Stimulated activated CD4-positive, alpha-beta T cell treated with anti-CD3 and anti-CD28 coated beads, TNF-alpha, amount 100 ng/mL, for 48 hours (primary cell): ENCODE measurements around the gene THSD4.

ENCODE experiments used
- DNase-seq, 3 donors: peaks; one replicate each; pipeline ENCODE4 v3.0.0-alpha.2; 2020; ENCODE audit warnings: low read depth in 3 of 3

The THSD4 gene

DNA sequence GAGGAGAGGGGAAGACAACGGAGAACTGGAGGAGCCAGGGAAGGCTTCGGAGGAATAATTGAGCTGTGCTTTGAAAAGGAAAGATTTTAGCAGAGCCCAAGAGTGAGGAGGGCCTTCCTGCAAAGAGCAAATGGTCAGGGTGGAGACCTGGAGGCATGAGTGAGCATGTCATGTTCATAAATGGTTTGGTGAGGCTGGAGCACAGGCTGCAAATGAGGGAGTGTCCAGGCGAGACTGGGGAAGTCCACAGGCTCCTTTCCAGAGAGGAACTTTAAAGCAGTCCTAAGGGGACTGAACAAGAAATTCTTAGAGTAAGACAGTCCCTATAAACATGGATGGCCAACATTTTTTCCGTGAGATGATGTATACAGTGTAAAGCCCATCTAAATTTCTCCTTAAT is 108.8 kb downstream of the THSD4 start:
- no peak for DNase-seq

DNA sequence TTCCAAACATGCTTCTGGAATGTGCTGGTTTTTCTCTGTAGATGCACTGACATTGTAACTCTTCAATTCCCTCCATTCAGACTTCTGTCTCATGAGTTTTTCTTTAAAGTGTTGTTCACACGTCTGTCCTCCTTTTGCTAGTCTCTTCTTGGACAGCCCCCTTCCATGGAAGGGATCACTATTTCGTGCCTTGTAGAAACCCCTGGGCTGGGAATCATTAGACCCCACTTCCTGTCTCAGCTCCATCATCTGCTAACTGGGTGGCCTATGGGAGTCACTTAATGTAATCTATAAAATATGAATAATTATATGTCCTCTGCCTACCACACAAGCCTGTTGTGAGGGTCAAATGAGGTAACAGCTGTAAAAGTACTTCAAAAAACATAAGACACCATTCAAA is 110.6 kb downstream of the THSD4 start:
- DNase-seq = no peak

- DNase-seq = no peak
Measured at GRCh38 chr15:71226536-71227455, 111.5 kb downstream of the THSD4 start.

- DNase-seq = no peak
Measured at GRCh38 chr15:71228403-71228802, 113.1 kb downstream of the THSD4 start.

DNA sequence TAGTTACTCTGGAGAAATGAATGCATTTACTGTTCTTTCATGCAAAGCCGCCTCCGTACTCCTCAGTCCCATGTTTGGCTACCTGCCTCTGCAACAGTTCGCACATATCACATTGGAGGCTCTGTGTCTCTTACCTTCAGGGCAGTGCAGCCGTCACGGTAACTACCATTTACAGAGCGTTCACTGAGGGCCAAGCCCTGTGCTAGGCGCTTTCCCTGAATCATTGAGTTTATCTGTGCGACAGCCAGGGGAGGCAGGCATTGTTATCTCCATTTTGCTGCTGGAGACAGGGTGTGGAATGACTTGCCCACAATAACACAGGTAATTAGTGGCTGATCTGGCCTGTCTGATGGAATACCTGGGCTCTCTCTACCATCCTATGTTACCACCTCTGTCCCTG is 115.0 kb downstream of the THSD4 start:
- no peak for DNase-seq

GRCh38 chr15:71231758-71232157 is 116.5 kb downstream of the THSD4 start:
- DNase-seq = no peak

- DNase-seq = no peak
Measured at GRCh38 chr15:71232411-71232810, 117.1 kb downstream of the THSD4 start.

DNA sequence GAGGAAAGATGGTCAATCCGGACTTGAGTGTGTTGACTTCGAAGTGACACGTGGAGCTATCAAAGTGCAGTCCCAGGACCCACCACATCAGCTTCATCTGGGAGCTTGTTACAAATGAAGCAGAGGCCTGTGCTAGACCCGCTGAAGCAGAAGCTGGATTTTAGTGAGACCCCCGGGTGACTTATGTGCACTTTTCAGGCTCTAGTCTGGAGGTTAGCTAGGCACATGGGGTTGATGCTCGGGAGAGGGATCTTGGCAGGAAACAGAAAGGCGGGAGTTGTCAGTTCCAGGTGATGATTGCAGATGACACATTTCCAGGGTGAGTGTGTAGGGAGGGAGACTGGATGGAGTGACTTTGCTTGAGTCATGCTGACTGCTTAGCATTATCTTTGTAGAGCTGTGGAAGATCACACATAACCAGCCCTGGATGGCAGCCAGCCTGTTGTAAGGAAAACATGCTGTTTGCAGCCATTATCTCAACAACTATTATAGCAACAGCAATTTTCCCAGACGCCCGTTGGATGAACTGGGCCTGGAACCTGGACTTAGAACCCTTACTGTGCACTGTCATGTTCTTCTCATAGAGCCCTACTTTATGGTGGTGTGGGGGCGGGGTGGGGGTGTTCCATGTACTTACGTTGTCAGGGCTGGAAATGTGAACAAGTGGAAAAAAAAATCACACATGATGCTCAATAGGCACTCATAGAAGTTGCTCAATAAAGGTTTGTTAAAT is 122.4 kb downstream of the THSD4 start:
- DNase-seq = no peak

GRCh38 chr15:71238926-71239325 is 123.7 kb downstream of the THSD4 start:
- no peak for DNase-seq

DNA sequence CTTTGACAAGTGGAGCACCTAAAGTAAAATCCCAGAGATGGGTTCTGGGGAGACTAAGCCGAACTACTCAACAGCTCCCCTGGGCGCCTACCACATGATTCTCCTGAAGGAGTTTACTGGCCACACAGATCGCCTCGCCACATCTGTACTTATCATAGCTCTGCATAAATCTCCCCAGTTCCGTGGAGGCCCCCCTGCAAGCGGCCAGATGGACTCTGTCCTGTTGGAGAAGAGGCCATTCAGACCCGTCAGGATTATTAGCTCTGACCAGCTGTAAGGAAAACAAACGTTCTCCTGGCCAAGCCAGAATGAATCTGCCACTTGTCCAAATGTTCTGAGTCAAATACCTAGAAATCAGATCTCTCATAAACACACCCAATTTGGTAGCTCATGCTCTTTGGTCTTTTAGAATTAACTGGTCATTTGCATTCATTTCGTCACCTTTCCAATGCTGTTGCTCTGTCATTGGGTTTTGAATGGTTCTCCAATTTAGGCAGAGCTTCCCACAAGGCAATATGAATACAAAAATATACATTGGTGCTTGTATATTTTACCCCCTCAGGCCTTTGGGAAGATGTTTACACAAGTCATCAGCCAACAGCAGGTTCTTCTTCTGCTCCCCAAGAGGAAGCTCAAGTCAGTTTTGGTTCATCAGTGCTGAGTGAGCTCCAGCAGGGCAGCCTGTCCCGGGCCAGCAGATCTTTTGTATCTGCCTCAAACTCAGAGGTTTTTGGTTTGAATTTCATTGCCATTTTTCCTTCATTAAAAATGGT is 124.5 kb downstream of the THSD4 start:
- DNase-seq = no peak

- no peak for DNase-seq
Measured at GRCh38 chr15:71242292-71242691, 127.0 kb downstream of the THSD4 start.

DNA sequence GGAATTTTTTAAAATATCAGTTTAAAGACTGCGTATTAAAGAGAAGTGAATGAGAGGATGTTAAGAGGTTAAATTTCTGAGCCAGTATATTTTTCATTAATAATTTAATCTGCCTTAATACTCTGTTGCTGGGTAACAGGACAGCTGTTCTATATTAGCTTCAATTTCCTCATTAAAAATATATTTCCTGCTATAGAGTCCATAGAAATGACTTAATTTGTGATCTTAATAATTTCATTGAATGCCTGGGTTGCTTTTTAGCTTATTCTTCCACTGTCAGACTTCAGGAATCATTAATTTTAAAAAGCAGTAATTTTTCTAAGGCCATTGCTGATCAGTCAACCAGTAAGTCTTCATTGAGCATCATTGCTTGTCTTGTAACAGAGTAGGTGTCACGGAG is 129.0 kb downstream of the THSD4 start:
- no peak for DNase-seq

DNA sequence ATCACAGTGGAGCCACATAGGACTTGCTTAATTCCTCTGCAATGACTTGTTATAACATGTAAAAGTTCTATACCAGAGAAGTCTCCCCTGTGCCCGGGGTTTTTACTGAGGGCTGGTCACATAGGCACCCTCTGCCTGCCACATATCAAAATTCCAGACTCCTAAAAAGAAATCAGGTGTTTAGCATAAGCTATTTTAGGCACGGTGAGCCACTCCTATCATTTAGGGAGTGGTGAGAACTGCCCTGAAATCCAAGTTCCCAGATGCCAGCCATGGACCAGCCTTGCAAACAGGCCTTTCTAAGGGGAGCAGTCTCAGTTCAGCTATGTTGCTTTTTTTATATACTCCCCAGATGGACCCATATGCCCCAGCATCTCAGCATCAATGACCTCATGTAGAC is 130.3 kb downstream of the THSD4 start:
- DNase-seq = no peak

DNA sequence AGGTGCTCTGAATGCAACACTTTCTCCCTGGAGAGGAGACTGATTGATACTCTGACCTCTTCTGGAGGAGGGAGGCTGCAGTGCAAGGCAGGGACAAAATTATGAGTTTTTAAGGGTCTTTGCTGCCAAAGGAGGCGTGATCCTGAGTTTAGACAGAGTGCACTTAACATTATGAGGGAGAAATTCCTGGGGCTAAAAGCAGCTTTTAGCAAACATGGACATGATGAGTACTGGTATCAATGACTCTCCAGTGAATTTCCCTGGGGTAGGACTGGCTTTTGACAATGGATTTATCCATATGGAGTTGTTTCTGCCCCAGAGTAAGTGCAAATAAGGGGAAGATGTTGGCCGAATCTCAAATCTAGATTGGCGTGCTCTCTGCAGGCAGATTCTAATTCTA is 133.1 kb downstream of the THSD4 start:
- no peak for DNase-seq

DNA sequence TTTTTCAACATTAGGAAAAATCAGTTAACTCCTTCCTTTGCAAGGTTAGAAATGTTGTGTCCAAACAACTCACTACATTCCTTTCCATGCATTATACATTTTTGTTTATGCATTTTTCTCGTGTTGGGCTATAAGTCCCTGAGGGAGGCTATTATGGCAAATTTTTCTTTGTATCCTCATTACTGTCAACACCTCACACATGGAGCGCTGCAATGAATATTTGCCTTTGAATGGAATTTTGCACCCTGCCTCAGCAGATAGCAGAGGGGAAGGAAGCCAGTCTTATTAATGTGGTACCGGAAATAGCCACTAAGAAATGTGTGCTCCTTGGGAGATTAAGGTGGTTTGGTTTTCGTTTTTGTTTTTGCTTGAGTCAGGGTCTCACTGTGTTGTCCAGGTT is 134.7 kb downstream of the THSD4 start:
- DNase-seq = no peak

GRCh38 chr15:71250936-71251583 is 135.8 kb downstream of the THSD4 start:
- DNase-seq = no peak

GRCh38 chr15:71251584-71252043 is 136.3 kb downstream of the THSD4 start:
- no peak for DNase-seq

DNA sequence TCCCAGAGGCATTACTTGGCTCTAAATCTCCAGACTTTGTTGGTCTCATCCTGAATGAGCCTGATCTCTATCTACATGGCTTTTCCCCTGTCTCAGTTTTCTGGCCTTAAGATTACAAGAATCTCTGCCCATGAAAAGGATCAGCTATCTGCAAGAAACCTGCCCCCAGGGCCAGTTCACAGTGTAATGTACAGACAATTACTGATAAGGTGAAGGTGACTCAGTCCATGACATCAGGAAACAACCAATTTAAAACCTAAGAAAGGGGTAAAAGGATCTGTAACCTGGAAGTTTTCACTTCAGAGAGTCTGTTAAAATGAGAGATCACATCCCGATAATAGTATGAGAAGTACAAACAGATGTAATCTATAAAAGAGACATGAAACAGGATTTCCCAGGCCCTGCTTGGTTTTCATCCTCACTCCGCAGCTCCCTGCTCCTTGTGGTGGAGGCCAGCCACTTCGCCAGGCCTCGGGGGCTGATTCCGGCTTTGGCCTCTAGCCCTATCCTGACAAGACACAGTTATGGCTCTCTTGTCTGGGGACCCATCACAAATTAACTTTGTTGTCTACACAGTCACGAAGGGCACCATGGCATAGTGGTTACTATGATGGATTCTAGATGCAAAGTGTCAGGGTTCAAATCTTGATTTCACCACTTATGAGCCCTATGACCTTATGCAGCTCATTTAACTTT is 136.9 kb downstream of the THSD4 start:
- no peak for DNase-seq

DNA sequence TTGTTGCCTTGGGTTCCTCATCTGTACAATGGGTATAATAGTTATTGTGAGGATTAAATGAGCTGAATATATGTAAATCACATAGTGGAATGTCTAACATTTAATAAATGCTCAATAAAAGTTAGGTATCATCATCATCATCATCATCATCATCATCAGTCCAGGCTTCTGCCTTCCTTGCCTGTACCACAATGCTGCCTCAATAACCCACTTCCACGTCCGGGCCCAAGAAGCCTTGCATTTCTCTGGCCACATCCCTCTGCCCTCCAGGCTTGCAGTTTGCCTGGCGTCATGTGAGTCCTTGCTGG is 137.4 kb downstream of the THSD4 start:
- no peak for DNase-seq

DNA sequence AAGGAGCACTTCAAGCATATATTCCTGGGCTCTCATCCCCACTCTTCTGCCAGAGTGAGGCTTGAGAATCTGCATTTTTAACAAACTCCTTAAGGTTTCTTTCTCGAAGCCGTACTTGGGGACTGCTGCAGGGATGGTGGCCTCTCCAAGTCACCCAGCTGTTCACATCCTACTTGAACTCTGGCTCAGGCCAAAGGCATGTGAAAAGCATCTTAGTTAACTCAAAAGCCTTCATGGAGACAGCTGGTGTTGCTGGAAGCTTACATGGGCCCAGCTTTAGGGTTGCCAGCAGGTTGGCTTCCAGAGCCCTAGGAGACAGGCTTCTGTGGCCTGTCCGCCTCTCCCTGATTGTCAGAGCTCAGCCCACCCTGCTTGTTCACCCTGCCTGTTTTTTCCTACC is 139.2 kb downstream of the THSD4 start:
- no peak for DNase-seq

DNA sequence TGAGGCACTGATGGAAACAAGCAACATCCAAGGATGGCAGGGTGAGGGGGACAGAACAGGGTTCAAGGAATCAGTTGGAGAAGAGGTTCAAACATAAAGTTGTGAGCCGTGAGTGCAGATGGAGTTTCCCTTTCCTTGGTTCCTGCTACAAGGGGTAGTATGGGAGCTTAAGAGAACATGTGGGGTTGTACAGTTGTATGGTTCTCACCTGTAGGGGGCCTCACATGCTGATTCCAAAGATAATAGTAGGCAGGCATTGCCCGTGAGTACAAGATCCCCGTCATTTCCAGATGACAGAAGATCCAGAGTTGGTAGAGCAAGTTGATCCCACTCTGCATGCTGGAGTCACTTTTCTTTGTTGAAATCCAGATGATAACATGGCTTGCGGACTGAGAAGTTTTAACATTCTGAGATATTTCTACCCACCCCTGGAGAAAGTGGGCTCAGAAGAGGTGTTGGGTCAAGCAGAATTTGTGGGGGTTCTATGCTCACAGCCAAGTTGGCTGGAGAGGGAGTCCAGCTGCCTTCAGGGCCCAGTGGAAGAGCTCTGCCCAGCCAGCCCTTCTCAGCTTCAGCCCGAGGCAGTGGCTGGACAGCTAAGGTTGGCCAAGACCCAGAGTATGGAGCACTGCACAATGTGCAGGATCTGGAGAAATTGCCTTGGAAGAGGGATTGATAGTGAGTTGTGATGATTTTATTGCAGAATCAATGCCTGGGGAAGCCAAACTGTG is 141.8 kb downstream of the THSD4 start:
- no peak for DNase-seq
